Measurements from ENCODE around the gene ASPG. TPM values are rescaled to one million over a fixed set of nuclear protein-coding genes. Genes with fewer than 3 reads are reported as not detected.
A peak's percentile ranks its signal among the peaks of the same experiment; 100 is the strongest.

ASPG gene
- under 0.01 TPM in 1 of 2 replicates, not detected in the other for total RNA-seq

DNA sequence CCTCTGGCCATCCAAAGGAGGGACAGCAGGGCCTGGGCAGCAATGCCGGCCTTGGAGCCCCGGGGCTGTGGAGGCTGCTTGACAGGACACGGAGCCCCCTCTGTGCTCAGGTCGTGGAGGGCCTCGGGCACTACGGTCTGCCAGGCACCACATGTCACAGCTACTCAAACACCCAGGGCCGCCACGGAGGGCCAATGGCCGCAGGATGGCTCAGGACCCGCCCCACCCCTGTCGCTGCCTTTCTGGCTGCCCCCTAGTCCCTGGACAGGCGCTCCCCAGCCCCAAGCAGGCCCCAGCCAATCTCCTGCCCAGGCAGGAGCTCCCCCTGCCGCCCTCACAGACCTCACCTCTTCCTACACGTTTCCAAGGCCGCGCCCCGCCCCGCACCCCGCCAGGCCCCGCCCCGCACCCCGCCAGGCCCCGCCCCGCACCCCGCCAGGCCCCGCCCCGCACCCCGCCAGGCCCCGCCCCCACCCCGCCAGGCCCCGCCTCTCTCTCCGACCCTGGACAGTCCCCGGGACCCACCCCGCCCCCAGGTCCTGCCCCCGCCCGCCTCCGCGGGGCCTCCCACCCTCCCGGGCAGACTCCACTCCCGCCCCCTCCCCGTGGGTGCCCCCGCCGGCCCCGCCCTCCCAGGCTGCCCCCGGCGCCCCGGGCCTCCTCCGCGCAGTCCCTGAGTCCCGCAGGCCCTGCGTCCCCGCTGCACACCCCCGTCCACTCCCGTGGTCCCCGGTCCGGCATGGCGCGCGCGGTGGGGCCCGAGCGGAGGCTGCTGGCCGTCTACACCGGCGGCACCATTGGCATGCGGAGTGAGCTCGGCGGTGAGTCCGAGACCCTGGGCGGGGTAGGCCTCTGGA, at the start of gene ASPG:
TSS of gene ASPG (plus strand) at position 669 of the 857 bp plus-strand sequence. CDS start at position 740, 71 bp downstream.

GRCh38 chr14:104138098-104138717, 52.7 kb downstream of the ASPG start, which contains the start of gene KIF26A:
Gene KIF26A (plus strand): TSS chr14:104138587. CDS start chr14:104138723, 136 bp downstream.

Small RNA genes within 50 kb of the gene (small RNA-seq; reads per million reads assigned to genes)
- 13.9 reads per million, percentile 93 among the genes with 10 or more reads in this experiment for gene MIR203A

Other genes starting within 250 kb of the ASPG start
- 2.6 and 2.8 TPM in 2 replicates for gene PPP1R13B, start 238.1 kb upstream of the ASPG start, total RNA-seq
- gene TDRD9, start 157.2 kb upstream of the ASPG start, total RNA-seq, result 1.3 and 2.3 TPM in 2 replicates
- not detected in 2 replicates for gene RD3L, start 143.2 kb upstream of the ASPG start, total RNA-seq
- 0.24 and 1.5 TPM in 2 replicates for gene KIF26A, start 52.9 kb downstream of the ASPG start, total RNA-seq

Measured in hair follicle dermal papilla cell (primary cell).